ENCODE data around the gene CNNM4.

The CNNM4 gene

DNA sequence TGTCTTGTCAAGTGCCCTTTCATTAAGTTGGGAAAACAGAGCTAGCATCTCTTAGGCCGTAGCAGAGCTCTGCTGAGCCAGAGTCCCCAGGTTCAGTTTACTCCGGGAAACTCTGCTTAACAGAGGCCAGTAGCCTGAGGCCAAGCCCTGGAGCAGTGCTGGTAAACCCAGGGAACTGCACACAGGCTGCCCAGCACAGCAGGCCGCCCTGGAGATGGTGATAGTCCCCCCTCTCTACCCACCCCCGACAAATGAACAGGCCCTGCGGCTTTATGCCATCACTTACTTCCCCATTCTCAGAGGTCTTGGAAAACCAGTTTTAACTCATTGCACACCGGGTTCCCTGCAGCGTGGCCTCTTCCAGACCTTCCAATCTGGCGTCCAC is 3.5 kb downstream of the CNNM4 start:
- TF ChIP-seq ZFP30 (CRISPR knock-in tag; IDR thresholded peaks at IDR 0.05) (no peak), PPARA (CRISPR knock-in tag; IDR thresholded peaks at IDR 0.05; ENCODE audit: borderline replicate concordance) (no peak), POU6F1 (CRISPR knock-in tag; IDR thresholded peaks at IDR 0.05; ENCODE audit: borderline replicate concordance, low read depth) (no peak), BACH2 (CRISPR knock-in tag; IDR thresholded peaks at IDR 0.05; ENCODE audit: borderline replicate concordance) (no peak), ZNF565 (CRISPR knock-in tag; conservative IDR thresholded peaks at IDR 0.05; ENCODE audit: low read depth) (no peak), ESRRG (CRISPR knock-in tag; IDR thresholded peaks at IDR 0.05) (no peak), GLIS3 (CRISPR knock-in tag; IDR thresholded peaks at IDR 0.05) (no peak), CSDC2 (CRISPR knock-in tag; IDR thresholded peaks at IDR 0.05) (no peak), ZFP3 (CRISPR knock-in tag; IDR thresholded peaks at IDR 0.05) (no peak), ARNTL (CRISPR knock-in tag; IDR thresholded peaks at IDR 0.05; ENCODE audit: borderline replicate concordance, low read depth) (no peak), OSR1 (CRISPR knock-in tag; IDR thresholded peaks at IDR 0.05) (no peak), ZC3H10 (CRISPR knock-in tag; IDR thresholded peaks at IDR 0.05) (no peak), ZNF8 (CRISPR knock-in tag; IDR thresholded peaks at IDR 0.05) (no peak)
- TF ChIP-seq, protein P1, sequence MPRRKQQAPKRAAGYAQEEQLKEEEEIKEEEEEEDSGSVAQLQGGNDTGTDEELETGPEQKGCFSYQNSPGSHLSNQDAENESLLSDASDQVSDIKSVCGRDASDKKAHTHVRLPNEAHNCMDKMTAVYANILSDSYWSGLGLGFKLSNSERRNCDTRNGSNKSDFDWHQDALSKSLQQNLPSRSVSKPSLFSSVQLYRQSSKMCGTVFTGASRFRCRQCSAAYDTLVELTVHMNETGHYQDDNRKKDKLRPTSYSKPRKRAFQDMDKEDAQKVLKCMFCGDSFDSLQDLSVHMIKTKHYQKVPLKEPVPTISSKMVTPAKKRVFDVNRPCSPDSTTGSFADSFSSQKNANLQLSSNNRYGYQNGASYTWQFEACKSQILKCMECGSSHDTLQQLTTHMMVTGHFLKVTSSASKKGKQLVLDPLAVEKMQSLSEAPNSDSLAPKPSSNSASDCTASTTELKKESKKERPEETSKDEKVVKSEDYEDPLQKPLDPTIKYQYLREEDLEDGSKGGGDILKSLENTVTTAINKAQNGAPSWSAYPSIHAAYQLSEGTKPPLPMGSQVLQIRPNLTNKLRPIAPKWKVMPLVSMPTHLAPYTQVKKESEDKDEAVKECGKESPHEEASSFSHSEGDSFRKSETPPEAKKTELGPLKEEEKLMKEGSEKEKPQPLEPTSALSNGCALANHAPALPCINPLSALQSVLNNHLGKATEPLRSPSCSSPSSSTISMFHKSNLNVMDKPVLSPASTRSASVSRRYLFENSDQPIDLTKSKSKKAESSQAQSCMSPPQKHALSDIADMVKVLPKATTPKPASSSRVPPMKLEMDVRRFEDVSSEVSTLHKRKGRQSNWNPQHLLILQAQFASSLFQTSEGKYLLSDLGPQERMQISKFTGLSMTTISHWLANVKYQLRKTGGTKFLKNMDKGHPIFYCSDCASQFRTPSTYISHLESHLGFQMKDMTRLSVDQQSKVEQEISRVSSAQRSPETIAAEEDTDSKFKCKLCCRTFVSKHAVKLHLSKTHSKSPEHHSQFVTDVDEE (CRISPR knock-in tag; IDR thresholded peaks at IDR 0.05) = no peak
- TF ChIP-seq, protein P2, sequence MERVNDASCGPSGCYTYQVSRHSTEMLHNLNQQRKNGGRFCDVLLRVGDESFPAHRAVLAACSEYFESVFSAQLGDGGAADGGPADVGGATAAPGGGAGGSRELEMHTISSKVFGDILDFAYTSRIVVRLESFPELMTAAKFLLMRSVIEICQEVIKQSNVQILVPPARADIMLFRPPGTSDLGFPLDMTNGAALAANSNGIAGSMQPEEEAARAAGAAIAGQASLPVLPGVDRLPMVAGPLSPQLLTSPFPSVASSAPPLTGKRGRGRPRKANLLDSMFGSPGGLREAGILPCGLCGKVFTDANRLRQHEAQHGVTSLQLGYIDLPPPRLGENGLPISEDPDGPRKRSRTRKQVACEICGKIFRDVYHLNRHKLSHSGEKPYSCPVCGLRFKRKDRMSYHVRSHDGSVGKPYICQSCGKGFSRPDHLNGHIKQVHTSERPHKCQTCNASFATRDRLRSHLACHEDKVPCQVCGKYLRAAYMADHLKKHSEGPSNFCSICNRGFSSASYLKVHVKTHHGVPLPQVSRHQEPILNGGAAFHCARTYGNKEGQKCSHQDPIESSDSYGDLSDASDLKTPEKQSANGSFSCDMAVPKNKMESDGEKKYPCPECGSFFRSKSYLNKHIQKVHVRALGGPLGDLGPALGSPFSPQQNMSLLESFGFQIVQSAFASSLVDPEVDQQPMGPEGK (CRISPR knock-in tag; IDR thresholded peaks at IDR 0.05; ENCODE audit: borderline replicate concordance) = no peak
- ATAC-seq = peak; percentile 28

DNA sequence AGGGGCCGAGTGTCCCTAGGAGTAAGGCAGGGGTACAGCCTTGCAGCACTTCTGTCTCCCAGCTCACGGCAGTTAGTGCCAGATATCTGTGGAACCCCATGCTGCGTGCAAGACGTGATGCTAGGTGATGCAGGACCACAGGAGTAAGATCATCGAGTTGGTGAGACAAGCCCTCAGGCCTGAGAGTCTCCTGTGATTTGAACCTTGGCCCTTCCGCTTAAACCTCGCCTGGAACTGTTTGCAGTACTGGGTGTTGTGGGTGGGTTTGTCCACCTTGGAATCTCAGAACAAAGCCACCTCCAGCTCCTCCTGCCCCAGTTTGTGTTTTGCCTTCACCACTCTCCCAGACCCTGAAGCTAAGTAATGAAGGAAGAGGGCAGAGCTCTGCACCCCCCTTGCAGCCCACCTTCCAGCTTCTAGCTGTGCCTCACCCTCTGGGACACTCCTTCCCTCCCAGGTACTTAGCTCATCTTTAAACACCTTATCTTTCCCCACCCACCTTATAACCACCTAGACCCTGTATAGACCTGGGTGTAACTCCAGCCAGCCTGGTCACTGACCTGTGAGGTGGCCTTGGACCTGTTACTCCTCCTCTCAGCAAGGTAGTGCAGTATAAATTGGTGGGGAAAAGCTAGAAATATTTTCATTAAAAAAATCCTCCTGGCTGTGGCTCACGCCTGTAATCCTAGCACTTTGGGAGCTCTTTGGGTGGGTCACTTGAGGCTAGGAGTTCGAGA is 6.6 kb downstream of the CNNM4 start:
- TF ChIP-seq SNAI2 (CRISPR knock-in tag; IDR thresholded peaks at IDR 0.05) (no peak), ZNF565 (CRISPR knock-in tag; conservative IDR thresholded peaks at IDR 0.05; ENCODE audit: low read depth) (no peak), GLIS3 (CRISPR knock-in tag; IDR thresholded peaks at IDR 0.05) (no peak), BACH2 (CRISPR knock-in tag; IDR thresholded peaks at IDR 0.05; ENCODE audit: borderline replicate concordance) (no peak), ZNF70 (CRISPR knock-in tag; IDR thresholded peaks at IDR 0.05) (no peak), ESRRG (CRISPR knock-in tag; IDR thresholded peaks at IDR 0.05) (no peak)
- no peak for ATAC-seq

GRCh38 chr2:96768083-96768561 is 7.4 kb downstream of the CNNM4 start:
- no peak for ATAC-seq
- no peak for TF ChIP-seq ZNF565 (CRISPR knock-in tag; conservative IDR thresholded peaks at IDR 0.05; ENCODE audit: low read depth)
- TF ChIP-seq CSDC2 (CRISPR knock-in tag; IDR thresholded peaks at IDR 0.05) = no peak
- TF ChIP-seq OSR1 (CRISPR knock-in tag; IDR thresholded peaks at IDR 0.05) = no peak
- no peak for TF ChIP-seq ZNF8 (CRISPR knock-in tag; IDR thresholded peaks at IDR 0.05)
- TF ChIP-seq TCF4 (CRISPR knock-in tag; IDR thresholded peaks at IDR 0.05; ENCODE audit: borderline replicate concordance) = no peak
- no peak for TF ChIP-seq GLIS3 (CRISPR knock-in tag; IDR thresholded peaks at IDR 0.05)
- TF ChIP-seq ZC3H10 (CRISPR knock-in tag; IDR thresholded peaks at IDR 0.05) = no peak
- TF ChIP-seq ZFP3 (CRISPR knock-in tag; IDR thresholded peaks at IDR 0.05) = no peak
- TF ChIP-seq, protein P1 (CRISPR knock-in tag; IDR thresholded peaks at IDR 0.05) = no peak
- TF ChIP-seq, protein P2 (CRISPR knock-in tag; IDR thresholded peaks at IDR 0.05; ENCODE audit: borderline replicate concordance) = no peak
- TF ChIP-seq BACH2 (CRISPR knock-in tag; IDR thresholded peaks at IDR 0.05; ENCODE audit: borderline replicate concordance) = no peak
- TF ChIP-seq RARB (CRISPR knock-in tag; IDR thresholded peaks at IDR 0.05) = no peak
- TF ChIP-seq TOX (CRISPR knock-in tag; IDR thresholded peaks at IDR 0.05; ENCODE audit: borderline replicate concordance) = no peak
- TF ChIP-seq ISL1 (CRISPR knock-in tag; IDR thresholded peaks at IDR 0.05) = no peak
- no peak for TF ChIP-seq SNAI2 (CRISPR knock-in tag; IDR thresholded peaks at IDR 0.05)
- TF ChIP-seq CSRNP3 (CRISPR knock-in tag; IDR thresholded peaks at IDR 0.05) = no peak

Measured in SK-N-SH treated with all-trans-retinoic acid at 6 μM for 48 hours (cell line).